ENCODE measurements around the gene TIAM2.

DNA sequence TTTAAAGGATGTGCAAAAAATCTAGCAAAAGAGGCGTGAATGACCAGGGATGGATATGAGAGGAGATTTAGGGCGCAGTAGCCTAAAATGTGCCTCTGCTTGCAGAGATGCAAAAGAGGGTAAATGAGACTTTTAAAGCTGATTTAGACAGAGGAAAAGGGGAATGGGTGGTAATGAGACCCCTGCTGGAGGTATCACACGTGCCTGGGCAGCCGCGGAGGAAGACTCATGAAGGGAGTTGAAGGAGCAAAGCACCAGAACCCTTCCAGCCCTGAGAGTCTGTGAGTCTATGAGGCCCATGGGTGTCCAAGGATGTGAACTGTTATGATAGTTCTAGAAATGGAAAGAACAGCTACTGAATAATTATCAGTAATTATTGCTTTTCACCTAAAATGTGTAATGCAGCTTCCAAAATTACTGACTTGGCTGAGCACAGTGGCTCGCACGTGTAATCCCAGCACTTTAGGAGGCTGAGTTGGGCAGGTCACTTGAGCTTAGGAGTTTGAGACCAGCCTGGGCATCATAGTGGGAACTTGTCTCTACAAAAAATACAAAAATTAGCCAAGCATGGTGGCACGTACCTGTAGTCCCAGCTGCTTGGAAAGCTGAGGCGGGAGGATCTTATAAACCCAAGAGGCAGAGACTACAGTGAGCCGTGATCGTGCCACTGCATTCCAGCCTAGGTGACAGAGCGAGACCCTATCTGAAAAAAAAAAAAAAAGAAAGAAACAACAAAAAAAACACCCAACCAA lies 38.2 kb upstream of the TIAM2 start:
- TF ChIP-seq, protein P1, sequence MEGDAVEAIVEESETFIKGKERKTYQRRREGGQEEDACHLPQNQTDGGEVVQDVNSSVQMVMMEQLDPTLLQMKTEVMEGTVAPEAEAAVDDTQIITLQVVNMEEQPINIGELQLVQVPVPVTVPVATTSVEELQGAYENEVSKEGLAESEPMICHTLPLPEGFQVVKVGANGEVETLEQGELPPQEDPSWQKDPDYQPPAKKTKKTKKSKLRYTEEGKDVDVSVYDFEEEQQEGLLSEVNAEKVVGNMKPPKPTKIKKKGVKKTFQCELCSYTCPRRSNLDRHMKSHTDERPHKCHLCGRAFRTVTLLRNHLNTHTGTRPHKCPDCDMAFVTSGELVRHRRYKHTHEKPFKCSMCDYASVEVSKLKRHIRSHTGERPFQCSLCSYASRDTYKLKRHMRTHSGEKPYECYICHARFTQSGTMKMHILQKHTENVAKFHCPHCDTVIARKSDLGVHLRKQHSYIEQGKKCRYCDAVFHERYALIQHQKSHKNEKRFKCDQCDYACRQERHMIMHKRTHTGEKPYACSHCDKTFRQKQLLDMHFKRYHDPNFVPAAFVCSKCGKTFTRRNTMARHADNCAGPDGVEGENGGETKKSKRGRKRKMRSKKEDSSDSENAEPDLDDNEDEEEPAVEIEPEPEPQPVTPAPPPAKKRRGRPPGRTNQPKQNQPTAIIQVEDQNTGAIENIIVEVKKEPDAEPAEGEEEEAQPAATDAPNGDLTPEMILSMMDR (IDR thresholded peaks at IDR 0.05; ENCODE audit: poor library complexity): no peak
- TF ChIP-seq EZH2 (IDR thresholded peaks at IDR 0.05; ENCODE audit: borderline replicate concordance): no peak

All from hepatocyte (in vitro differentiated cells).